ENCODE results near the gene LRIT2. TPM values are rescaled to one million over a fixed set of nuclear protein-coding genes. Genes with fewer than 3 reads are reported as not detected.

Gene LRIT2
- total RNA-seq, 1 experiment from 2014 or later, result not detected

- Histone ChIP-seq H3K9me3 (ENCODE audit: low read depth, low read length, poor library complexity, severe bottlenecking) (no peaks in the 10 kb centered on the region), H3K27me3 (replicated peaks; ENCODE audit: insufficient read depth, low read depth, low read length, poor library complexity) (no peaks in the 10 kb centered on the region), H3K4me3 (ENCODE audit: low read depth, low read length, poor library complexity, severe bottlenecking) (no peak overlapping the region), H3K4me1 (ENCODE audit: insufficient read depth, low read length, poor library complexity, severe bottlenecking) (no peaks in the 10 kb centered on the region), H3K27ac (ENCODE audit: low read depth, low read length, poor library complexity, severe bottlenecking) (no peak overlapping the region), H3K36me3 (ENCODE audit: insufficient read depth, low read length, poor library complexity, severe bottlenecking) (no peaks in the 10 kb centered on the region)
- ChIA-PET CTCF (no interaction called here), POLR2A (ENCODE audit: low non-redundant PET) (no interaction called here)
- BruUV-seq (replicated peaks), result no TSS peak
- intact Hi-C loops (cut with micrococcal nuclease; ENCODE audit: unreplicated experiment), result no loop called here
- peak; percentile 46 for DNase-seq (ENCODE audit: low spot score)
- TF ChIP-seq EZH2 (IDR thresholded peaks at IDR 0.05; ENCODE audit: borderline replicate concordance, low read depth, low read length, poor library complexity, severe bottlenecking) (no peak), CTCF (conservative IDR thresholded peaks at IDR 0.05; ENCODE audit: low read depth, low read length) (no peak)
These were observed 46.2 kb downstream of the LRIT2 start for GRCh38 chr10:84179059-84179710.

- DNase-seq (ENCODE audit: low spot score), result no peak
- H3K27me3 ChIP-seq (replicated peaks; ENCODE audit: insufficient read depth, low read depth, low read length, poor library complexity), result no peaks in the 10 kb centered on the region
- H3K36me3 ChIP-seq (ENCODE audit: insufficient read depth, low read length, poor library complexity, severe bottlenecking), result no peaks in the 10 kb centered on the region
- no peak for TF ChIP-seq EZH2 (IDR thresholded peaks at IDR 0.05; ENCODE audit: borderline replicate concordance, low read depth, low read length, poor library complexity, severe bottlenecking)
- TF ChIP-seq CTCF (conservative IDR thresholded peaks at IDR 0.05; ENCODE audit: low read depth, low read length), result no peak
- no peaks in the 10 kb centered on the region for H3K4me1 ChIP-seq (ENCODE audit: insufficient read depth, low read length, poor library complexity, severe bottlenecking)
- BruUV-seq (replicated peaks), result no TSS peak
- H3K4me3 ChIP-seq (ENCODE audit: low read depth, low read length, poor library complexity, severe bottlenecking), result no peak overlapping the region
- ChIA-PET POLR2A (ENCODE audit: low non-redundant PET) (no interaction called here), CTCF (no interaction called here)
- H3K9me3 ChIP-seq (ENCODE audit: low read depth, low read length, poor library complexity, severe bottlenecking), result no peaks in the 10 kb centered on the region
- no peak overlapping the region for H3K27ac ChIP-seq (ENCODE audit: low read depth, low read length, poor library complexity, severe bottlenecking)
- intact Hi-C loops (cut with micrococcal nuclease; ENCODE audit: unreplicated experiment), result no loop called here
These were observed 47.2 kb downstream of the LRIT2 start for GRCh38 chr10:84178160-84178609.

- H3K4me1 ChIP-seq (ENCODE audit: insufficient read depth, low read length, poor library complexity, severe bottlenecking), result no peaks in the 10 kb centered on the region
- no peak for DNase-seq (ENCODE audit: low spot score)
- H3K27me3 ChIP-seq (replicated peaks; ENCODE audit: insufficient read depth, low read depth, low read length, poor library complexity), result no peaks in the 10 kb centered on the region
- TF ChIP-seq EZH2 (IDR thresholded peaks at IDR 0.05; ENCODE audit: borderline replicate concordance, low read depth, low read length, poor library complexity, severe bottlenecking) (no peak), CTCF (conservative IDR thresholded peaks at IDR 0.05; ENCODE audit: low read depth, low read length) (no peak)
- ChIA-PET POLR2A (ENCODE audit: low non-redundant PET) (no interaction called here), CTCF (no interaction called here)
- BruUV-seq (replicated peaks), result no TSS peak
- intact Hi-C loops (cut with micrococcal nuclease; ENCODE audit: unreplicated experiment), result no loop called here
- no peak overlapping the region for H3K4me3 ChIP-seq (ENCODE audit: low read depth, low read length, poor library complexity, severe bottlenecking)
- H3K27ac ChIP-seq (ENCODE audit: low read depth, low read length, poor library complexity, severe bottlenecking), result no peak overlapping the region
- H3K36me3 ChIP-seq (ENCODE audit: insufficient read depth, low read length, poor library complexity, severe bottlenecking), result no peaks in the 10 kb centered on the region
- no peaks in the 10 kb centered on the region for H3K9me3 ChIP-seq (ENCODE audit: low read depth, low read length, poor library complexity, severe bottlenecking)
These were observed 47.7 kb downstream of the LRIT2 start for GRCh38 chr10:84177541-84178141.
